Karpas-422 (cell line): ENCODE results near the gene MED15. TPM values are rescaled to one million over a fixed set of nuclear protein-coding genes. Genes with fewer than 3 reads are reported as not detected.
"Not testable (repeated sequence)": the region's sequence is repeated elsewhere in the genome, so short reads cannot be mapped to it uniquely, and the experiment has no call there.

Experiments
- DNase-seq: peaks from one replicate; pipeline ENCODE4 v3.0.0-alpha.2; 2015
- H2AFZ ChIP-seq: fragments of 200-600 bp; sonication (generic); 2 replicates; pipeline ENCODE4 v1.6.1; 2014; ENCODE audit warnings: antibody characterized with exemption, low read length, mixed read lengths
- H3K27ac ChIP-seq: fragments of 200-600 bp; sonication (generic); 2 replicates; pipeline ENCODE4 v1.5.1; 2014; ENCODE audit warnings: mild to moderate bottlenecking, low read length, moderate library complexity
- H3K27me3 ChIP-seq: fragments of 200-600 bp; sonication (generic); 2 replicates; pipeline ENCODE4 v1.6.1; 2014; ENCODE audit warnings: low read length, mixed read lengths
- H3K36me3 ChIP-seq: fragments of 200-600 bp; sonication (generic); 2 replicates; pipeline ENCODE4 v1.6.1; 2014; ENCODE audit warnings: low read length, mixed read lengths; ENCODE audit not compliant: insufficient read depth
- H3K4me1 ChIP-seq: fragments of 200-600 bp; sonication (generic); 2 replicates; pipeline ENCODE4 v1.6.1; 2014; ENCODE audit warnings: mild to moderate bottlenecking, low read length, mixed read lengths
- H3K4me2 ChIP-seq: fragments of 200-600 bp; sonication (generic); 2 replicates; pipeline ENCODE4 v1.6.1; 2014; ENCODE audit warnings: low read length, low read depth, mild to moderate bottlenecking; ENCODE audit not compliant: poor library complexity, severe bottlenecking
- H3K4me3 ChIP-seq: fragments of 200-600 bp; sonication (generic); 2 replicates; pipeline ENCODE4 v1.5.1; 2014; ENCODE audit warnings: mild to moderate bottlenecking, antibody characterized with exemption, low read length, mixed read lengths
- H3K79me2 ChIP-seq: fragments of 200-600 bp; sonication (generic); 2 replicates; pipeline ENCODE4 v1.6.1; 2014; ENCODE audit warnings: mild to moderate bottlenecking, low read length, mixed read lengths
- H3K9ac ChIP-seq: fragments of 200-600 bp; sonication (generic); 2 replicates; pipeline ENCODE4 v1.6.0; 2014; ENCODE audit warnings: low read length
- H3K9me2 ChIP-seq: fragments of 200-600 bp; sonication (generic), shearing (Covaris generic); replicated peaks from 2 replicates; pipeline ENCODE4 v1.6.0; 2014; ENCODE audit warnings: mild to moderate bottlenecking, low read length, moderate library complexity; ENCODE audit not compliant: insufficient read depth
- H3K9me3 ChIP-seq: fragments of 300-700, 200-600 bp; sonication (generic); 2 replicates; pipeline ENCODE4 v1.6.1; 2014; ENCODE audit warnings: low read length, mixed read lengths
- H4K20me1 ChIP-seq: fragments of 200-600 bp; sonication (generic); 2 replicates; pipeline ENCODE4 v1.6.1; 2014; ENCODE audit warnings: mild to moderate bottlenecking, antibody characterized with exemption, low read length, low read depth; ENCODE audit not compliant: insufficient read depth
- total RNA-seq: library from RNA; depleted of rRNA; stranded (reverse); fragments of >200 nt; shearing (Covaris generic); gene quantifications from 2 replicates; pipeline ENCODE4 v1.2.3, GENCODE V29; 2014; ENCODE audit warnings: low replicate concordance

MED15 gene
- total RNA-seq, 1 experiment from 2014 or later, result 36.9 TPM

GRCh38 chr22:20465759-20466077, 41.7 kb upstream of the MED15 start:
- Histone ChIP-seq H3K27me3 (no peaks in the 10 kb centered on the region), H3K9me3 (no peaks in the 10 kb centered on the region), H3K9ac (no peak overlapping the region), H3K4me3 (no peak overlapping the region), H3K79me2 (0 out of 2 replicates have a peak, but pooled peaks cover 3% of the 10 kb centered on the region), H3K4me1 (peaks cover 27% of the 10 kb centered on the region), H2AFZ (no peak overlapping the region), H3K36me3 (no peaks in the 10 kb centered on the region), H4K20me1 (no peaks in the 10 kb centered on the region), H3K27ac (no peak overlapping the region), H3K9me2 (no peaks in the 10 kb centered on the region), H3K4me2 (no peak overlapping the region)
- no peak for DNase-seq

GRCh38 chr22:20466659-20467379, 40.6 kb upstream of the MED15 start:
- no peak overlapping the region for H3K27ac ChIP-seq
- no peaks in the 10 kb centered on the region for H3K9me2 ChIP-seq

GRCh38 chr22:20469110-20469868, 38.1 kb upstream of the MED15 start:
- Histone ChIP-seq H4K20me1 (no peaks in the 10 kb centered on the region), H3K9me2 (no peaks in the 10 kb centered on the region), H2AFZ (no peak overlapping the region)

More at GRCh38 chr22:20466659-20467379, 40.6 kb upstream of the MED15 start:
- Histone ChIP-seq H3K36me3 (no peaks in the 10 kb centered on the region), H3K4me1 (peaks cover 27% of the 10 kb centered on the region), H4K20me1 (no peaks in the 10 kb centered on the region), H3K9ac (no peak overlapping the region), H3K4me2 (no peak overlapping the region), H3K4me3 (no peak overlapping the region), H2AFZ (no peak overlapping the region), H3K27me3 (no peaks in the 10 kb centered on the region), H3K9me3 (no peaks in the 10 kb centered on the region), H3K79me2 (0 out of 2 replicates have a peak, but pooled peaks cover 3% of the 10 kb centered on the region)
- DNase-seq, result no peak

GRCh38 chr22:20470525-20470924, 36.9 kb upstream of the MED15 start:
- not testable (repeated sequence) for DNase-seq, H3K4me1 ChIP-seq, H3K9me2 ChIP-seq, H3K27me3 ChIP-seq, H3K27ac ChIP-seq, H4K20me1 ChIP-seq, H3K79me2 ChIP-seq, H3K4me2 ChIP-seq, H3K4me3 ChIP-seq, H2AFZ ChIP-seq, H3K9me3 ChIP-seq, H3K36me3 ChIP-seq, H3K9ac ChIP-seq

More at GRCh38 chr22:20469110-20469868, 38.1 kb upstream of the MED15 start:
- Histone ChIP-seq H3K27ac (no peak overlapping the region), H3K9ac (no peak overlapping the region), H3K9me3 (no peaks in the 10 kb centered on the region), H3K36me3 (no peaks in the 10 kb centered on the region), H3K79me2 (no peaks in the 10 kb centered on the region), H3K4me2 (no peak overlapping the region), H3K4me1 (peaks cover 9% of the 10 kb centered on the region), H3K27me3 (no peaks in the 10 kb centered on the region), H3K4me3 (no peak overlapping the region)
- DNase-seq, result no peak

GRCh38 chr22:20471126-20471833, 36.1 kb upstream of the MED15 start:
- Histone ChIP-seq H3K4me2 (no peak overlapping the region), H3K36me3 (no peaks in the 10 kb centered on the region), H3K27ac (no peak overlapping the region), H3K4me3 (no peak overlapping the region), H3K9ac (no peak overlapping the region), H4K20me1 (no peaks in the 10 kb centered on the region), H2AFZ (no peak overlapping the region), H3K79me2 (no peaks in the 10 kb centered on the region), H3K9me3 (no peaks in the 10 kb centered on the region), H3K27me3 (no peaks in the 10 kb centered on the region), H3K9me2 (no peaks in the 10 kb centered on the region), H3K4me1 (no peaks in the 10 kb centered on the region)
- DNase-seq, result no peak

GRCh38 chr22:20472629-20473442, 34.6 kb upstream of the MED15 start:
- no peak overlapping the region for H3K9ac ChIP-seq
- no peaks in the 10 kb centered on the region for H3K36me3 ChIP-seq
- H3K4me3 ChIP-seq, result no peak overlapping the region
- no peaks in the 10 kb centered on the region for H3K27me3 ChIP-seq
- no peaks in the 10 kb centered on the region for H3K9me2 ChIP-seq
- no peak overlapping the region for H3K27ac ChIP-seq
- no peaks in the 10 kb centered on the region for H4K20me1 ChIP-seq
- H3K4me1 ChIP-seq, result no peaks in the 10 kb centered on the region
- no peak for DNase-seq
- H3K79me2 ChIP-seq, result peaks cover 6% of the 10 kb centered on the region; the same call in 1 of the 2 replicates
- H2AFZ ChIP-seq, result no peak overlapping the region
- no peak overlapping the region for H3K4me2 ChIP-seq
- no peaks in the 10 kb centered on the region for H3K9me3 ChIP-seq

- H3K9me2 ChIP-seq, result no peaks in the 10 kb centered on the region
- H3K9me3 ChIP-seq, result no peaks in the 10 kb centered on the region
- no peaks in the 10 kb centered on the region for H3K4me1 ChIP-seq
- no peak overlapping the region for H3K4me2 ChIP-seq
- H3K36me3 ChIP-seq, result no peaks in the 10 kb centered on the region
- H4K20me1 ChIP-seq, result no peaks in the 10 kb centered on the region
- no peak overlapping the region for H3K9ac ChIP-seq
- no peak overlapping the region for H2AFZ ChIP-seq
- DNase-seq, result no peak
- H3K79me2 ChIP-seq, result peaks cover 6% of the 10 kb centered on the region; the same call in 1 of the 2 replicates
- H3K27me3 ChIP-seq, result no peaks in the 10 kb centered on the region
- H3K27ac ChIP-seq, result no peak overlapping the region
- no peak overlapping the region for H3K4me3 ChIP-seq
These were observed 32.3 kb upstream of the MED15 start for GRCh38 chr22:20475115-20475436.

GRCh38 chr22:20475569-20475968, 31.8 kb upstream of the MED15 start:
- H3K9me2 ChIP-seq, H3K27ac ChIP-seq, H3K9me3 ChIP-seq, DNase-seq, H2AFZ ChIP-seq, H3K27me3 ChIP-seq, H3K79me2 ChIP-seq, H3K9ac ChIP-seq, H3K4me1 ChIP-seq, H3K4me2 ChIP-seq, H3K36me3 ChIP-seq, H4K20me1 ChIP-seq, H3K4me3 ChIP-seq: not testable (repeated sequence)
